Stomach (tissue), 4 donors: ENCODE data around the gene CYP2W1.

Experiments used
- CTCF ChIP-seq, 7 experiments: fragments of 450-650 bp in 4 of 7; fragments of 200-600 bp in 3 of 7; sonication (generic) in 3 of 7; IDR thresholded peaks; one replicate each; pipeline ENCODE4 v1.5.1; 2016 to 2019; ENCODE audit warnings: antibody characterized with exemption in 7 of 7, control low read depth in 2 of 7, mild to moderate bottlenecking in 1 of 7
- POLR2AphosphoS5 ChIP-seq, 3 donors: sonication (generic); formaldehyde crosslinking; IDR thresholded peaks; one replicate each; pipeline ENCODE4 v1.6.1; 2016; ENCODE audit warnings: antibody characterized with exemption in 3 of 3

DNA sequence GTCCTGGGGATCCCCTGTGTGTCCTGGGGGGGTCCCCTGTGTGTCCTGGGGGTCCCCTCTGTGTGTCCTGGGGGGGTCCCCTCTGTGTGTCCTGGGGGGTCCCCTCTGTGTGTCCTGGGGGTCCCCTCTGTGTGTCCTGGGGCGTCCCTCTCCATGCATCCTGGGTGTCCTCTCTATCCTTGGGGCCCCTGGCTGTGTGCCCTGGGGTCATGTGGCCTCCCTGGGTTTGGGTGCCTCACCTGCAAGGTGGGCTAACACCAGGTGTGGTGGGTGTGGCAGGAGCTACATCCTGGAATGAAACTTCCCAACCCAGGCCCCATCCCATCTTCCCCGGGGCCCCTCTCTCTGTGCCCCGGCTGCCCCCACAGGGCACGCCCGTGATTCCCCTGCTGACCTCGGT is 4.9 kb downstream of the CYP2W1 start:
- no peak for TF ChIP-seq POLR2AphosphoS5 (IDR thresholded peaks at IDR 0.05)
- no peak for TF ChIP-seq CTCF (IDR thresholded peaks at IDR 0.05)
